ENCODE measurements around the gene SNAI1. TPM values are rescaled to one million over a fixed set of nuclear protein-coding genes. Genes with fewer than 3 reads are reported as not detected.
"Not testable (repeated sequence)": the region's sequence is repeated elsewhere in the genome, so short reads cannot be mapped to it uniquely, and the experiment has no call there.

Gene SNAI1
- total and polyA plus RNA-seq, 9 donors = 0.95 to 9.0 (median 1.7) TPM

GRCh38 chr20:49969234-49969633 is 13.5 kb upstream of the SNAI1 start:
- no peak for DNase-seq
- Histone ChIP-seq H3K27me3 (no peaks in the 10 kb centered on the region), H3K27ac (no peak overlapping the region), H3K9me3 (no peaks in the 10 kb centered on the region), H3K36me3 (no peaks in the 10 kb centered on the region), H3K4me1 (ENCODE audit: insufficient read depth) (no peaks in the 10 kb centered on the region), H3K4me3 (no peak overlapping the region)
- intact Hi-C loops (cut with DNase I) = no loop called here
- TF ChIP-seq CTCF (IDR thresholded peaks at IDR 0.05) (no peak), POLR2A (IDR thresholded peaks at IDR 0.05) (no peak), EP300 (IDR thresholded peaks at IDR 0.05) (no peak)
- WGBS, 3 donors = 39 to 70% (median 41%) methylated on average over 3 of the region's 3 CpGs

- Histone ChIP-seq H3K4me1 (ENCODE audit: insufficient read depth) (no peaks in the 10 kb centered on the region), H3K27ac (no peak overlapping the region), H3K36me3 (no peaks in the 10 kb centered on the region), H3K9me3 (no peaks in the 10 kb centered on the region), H3K4me3 (no peak overlapping the region), H3K27me3 (no peaks in the 10 kb centered on the region)
- intact Hi-C loops (cut with DNase I) = loop anchor here in 1 of 4 donors (10.0 kb wide), 1 partner anchor 205 kb away; no protein-coding TSS in a partner anchor
- TF ChIP-seq CTCF (IDR thresholded peaks at IDR 0.05) (no peak), POLR2A (IDR thresholded peaks at IDR 0.05) (no peak), EP300 (IDR thresholded peaks at IDR 0.05) (no peak)
- WGBS, 3 donors = 49 to 67% (median 53%) methylated on average over 5 of the region's 5 CpGs
- DNase-seq = no peak
These were observed 12.8 kb upstream of the SNAI1 start for GRCh38 chr20:49969946-49970345.

- no peaks in the 10 kb centered on the region for H3K27me3 ChIP-seq
- no peak overlapping the region for H3K4me3 ChIP-seq
- no peak overlapping the region for H3K27ac ChIP-seq
- H3K9me3 ChIP-seq = no peaks in the 10 kb centered on the region
- intact Hi-C loops (cut with DNase I) = loop anchor here in 1 of 4 donors (10.0 kb wide), 1 partner anchor 204 kb away; no protein-coding TSS in a partner anchor
- WGBS, 3 donors = 75 to 89% (median 87%) methylated on average over 8 of the region's 8 CpGs
- no peak for TF ChIP-seq EP300 (IDR thresholded peaks at IDR 0.05)
- no peaks in the 10 kb centered on the region for H3K4me1 ChIP-seq (ENCODE audit: insufficient read depth)
- no peak for DNase-seq
- H3K36me3 ChIP-seq = no peaks in the 10 kb centered on the region
These were observed 12.3 kb upstream of the SNAI1 start for GRCh38 chr20:49970498-49970897.

GRCh38 chr20:49973981-49974380 is 8.8 kb upstream of the SNAI1 start:
- TF ChIP-seq POLR2A (IDR thresholded peaks at IDR 0.05) = no peak
- no peak for TF ChIP-seq CTCF (IDR thresholded peaks at IDR 0.05)
- no peak for TF ChIP-seq EP300 (IDR thresholded peaks at IDR 0.05)
- intact Hi-C loops (cut with DNase I) = loop anchor here in 1 of 4 donors (10.0 kb wide), 1 partner anchor 201 kb away; no protein-coding TSS in a partner anchor
- no peaks in the 10 kb centered on the region for H3K27me3 ChIP-seq
- H3K9me3 ChIP-seq = no peaks in the 10 kb centered on the region
- DNase-seq = no peak
- WGBS, 3 donors = 44 to 64% (median 46%) methylated on average over 4 of the region's 4 CpGs
- H3K36me3 ChIP-seq = no peaks in the 10 kb centered on the region
- H3K4me1 ChIP-seq (ENCODE audit: insufficient read depth) = no peaks in the 10 kb centered on the region
- no peak overlapping the region for H3K4me3 ChIP-seq
- H3K27ac ChIP-seq = no peak overlapping the region

GRCh38 chr20:49976542-49976941 is 6.2 kb upstream of the SNAI1 start:
- Histone ChIP-seq H3K9me3 (no peaks in the 10 kb centered on the region), H3K4me3 (no peak overlapping the region), H3K4me1 (ENCODE audit: insufficient read depth) (no peaks in the 10 kb centered on the region), H3K36me3 (no peaks in the 10 kb centered on the region), H3K27ac (no peak overlapping the region), H3K27me3 (no peaks in the 10 kb centered on the region)
- no peak for DNase-seq
- intact Hi-C loops (cut with DNase I) = loop anchor here in 1 of 4 donors (10.0 kb wide), 1 partner anchor 198 kb away; no protein-coding TSS in a partner anchor
- 24 to 38% (median 30%) methylated on average over 2 of the region's 2 CpGs for WGBS, 3 donors
- TF ChIP-seq CTCF (IDR thresholded peaks at IDR 0.05) (no peak), POLR2A (IDR thresholded peaks at IDR 0.05) (no peak), EP300 (IDR thresholded peaks at IDR 0.05) (no peak)

- not testable (repeated sequence) for H3K27me3 ChIP-seq; DNase-seq; H3K9me3 ChIP-seq; H3K4me3 ChIP-seq; H3K4me1 ChIP-seq (ENCODE audit: insufficient read depth); H3K27ac ChIP-seq; H3K36me3 ChIP-seq
- 56 to 94% (median 94%) methylated on average over 2 of the region's 2 CpGs for WGBS, 3 donors
- intact Hi-C loops (cut with DNase I) = loop anchor here in 3 of 4 donors (2.0 to 10.0 kb wide), 2 partner anchors 93 to 197 kb away; no protein-coding TSS in a partner anchor
These were observed 5.0 kb upstream of the SNAI1 start for GRCh38 chr20:49977740-49978139.

Measured in ovary (tissue), 9 donors.